Endodermal cell (in vitro differentiated cells): ENCODE measurements around the gene YPEL1. TPM values are rescaled to one million over a fixed set of nuclear protein-coding genes. Genes with fewer than 3 reads are reported as not detected.
A peak's percentile ranks its signal among the peaks of the same experiment; 100 is the strongest.

Experiments used
- DNase-seq: peaks from one replicate; pipeline ENCODE4 v3.0.0-alpha.2; 2017
- H3K27ac ChIP-seq: 2 replicates; pipeline ENCODE4 v1.5.1; 2013; ENCODE audit warnings: mild to moderate bottlenecking, low read depth, low read length, moderate library complexity
- H3K27me3 ChIP-seq: 2 replicates; pipeline ENCODE4 v1.6.1; 2013; ENCODE audit warnings: mild to moderate bottlenecking, low read length, moderate library complexity; ENCODE audit not compliant: insufficient read depth, control insufficient read depth, poor library complexity, severe bottlenecking
- H3K36me3 ChIP-seq: 2 replicates; pipeline ENCODE4 v1.7.0; 2013; ENCODE audit warnings: mild to moderate bottlenecking, low read length, moderate library complexity; ENCODE audit not compliant: control insufficient read depth, insufficient read depth
- H3K4me1 ChIP-seq: one replicate; pipeline ENCODE4 v1.7.0; 2013; ENCODE audit warnings: low read length; ENCODE audit not compliant: control insufficient read depth, insufficient read depth
- H3K4me3 ChIP-seq: 2 replicates; pipeline ENCODE4 v1.5.1; 2013; ENCODE audit warnings: mild to moderate bottlenecking, low read length, moderate library complexity
- H3K9ac ChIP-seq: 2 replicates; pipeline ENCODE4 v1.6.1; 2013; ENCODE audit warnings: mild to moderate bottlenecking, low read length, moderate library complexity; ENCODE audit not compliant: poor library complexity, severe bottlenecking; ENCODE audit errors: extremely low read depth
- H3K9me3 ChIP-seq: 2 replicates; pipeline ENCODE4 v1.6.1; 2013; ENCODE audit warnings: mild to moderate bottlenecking, low read length, moderate library complexity; ENCODE audit not compliant: control insufficient read depth
- H3K27ac Mint-ChIP-seq: 2 replicates; pipeline ENCODE4 v1.8.0; 2020; ENCODE audit warnings: mixed read lengths
- H3K27me3 Mint-ChIP-seq: 2 replicates; pipeline ENCODE4 v1.8.0; 2021; ENCODE audit warnings: mild to moderate bottlenecking, mixed read lengths; ENCODE audit not compliant: insufficient read depth
- H3K36me3 Mint-ChIP-seq: 2 replicates; pipeline ENCODE4 v1.8.0; 2020; ENCODE audit warnings: low read depth, mixed read lengths
- H3K4me1 Mint-ChIP-seq: 2 replicates; pipeline ENCODE4 v1.8.0; 2020; ENCODE audit warnings: mixed read lengths
- H3K4me3 Mint-ChIP-seq: 2 replicates; pipeline ENCODE4 v1.8.0; 2020; ENCODE audit warnings: mild to moderate bottlenecking, moderate library complexity, mixed read lengths
- H3K9me3 Mint-ChIP-seq: 2 replicates; pipeline ENCODE4 v1.8.0; 2020; ENCODE audit warnings: mild to moderate bottlenecking, mixed read lengths
- WGBS, 2 experiments: methylation state at CpG; one replicate each; pipeline versions ENCODE4 v1.1.5 to v1.1.7; 2013; ENCODE audit warnings: missing lambda C conversion rate in 2 of 2, mixed read lengths in 1 of 2; ENCODE audit not compliant: insufficient coverage in 1 of 2, insufficient read length in 1 of 2; 5-methylcytosine and 5-hydroxymethylcytosine counted together
- total RNA-seq, 2 donors: library from RNA; stranded (reverse); fragmentation: NEBNext Ultra II Directional in 1 of 2; extraction: Animal tissue kit (Norgen Biotek cat#: 25700) in 1 of 2; gene quantifications; 2 replicates in 1 of 2; 3 replicates in 1 of 2; pipeline ENCODE4 v1.2.1, GENCODE V29; 2021
- TF ChIP-seq, protein P1 (sequence below): fragments of 200-600 bp; sonication (generic); conservative IDR thresholded peaks from 2 replicates; pipeline ENCODE4 v1.5.0; 2021; ENCODE audit warnings: antibody characterized with exemption, mild to moderate bottlenecking

The YPEL1 gene
- total RNA-seq, 2 donors from 2014 or later: 13.4 to 23.4 TPM

DNA sequence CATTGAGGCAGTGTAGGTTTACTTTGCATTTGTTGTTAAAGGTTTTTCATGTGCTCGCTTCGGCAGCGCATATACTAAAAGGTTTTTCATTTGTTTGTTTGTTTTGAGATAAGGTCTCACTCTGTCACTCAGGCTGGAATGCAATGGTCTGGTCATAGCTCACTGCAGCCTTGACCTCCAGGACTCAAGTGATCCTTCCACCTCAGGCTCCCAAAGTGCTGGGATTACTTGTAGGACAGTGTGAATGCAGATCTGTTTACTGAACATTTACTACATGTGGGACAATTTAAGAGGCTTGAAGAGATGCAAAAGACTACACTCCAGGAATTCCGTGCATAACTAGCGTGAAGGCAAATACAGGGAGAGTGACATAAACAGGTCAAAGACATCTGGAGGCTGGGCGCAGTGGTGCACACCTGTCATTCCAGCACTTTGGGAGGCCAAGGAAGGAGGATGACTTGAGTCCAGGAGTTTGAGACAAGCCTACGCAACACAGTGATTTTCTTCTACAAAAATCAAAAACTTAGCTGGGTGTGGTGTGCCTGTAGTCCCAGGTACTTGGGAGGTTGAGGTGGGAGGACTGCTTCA lies 34.1 kb downstream of the YPEL1 start:
- peaks cover 47% of the 10 kb centered on the region for H3K36me3 Mint-ChIP-seq
- Histone ChIP-seq H3K27me3 (no peaks in the 10 kb centered on the region), H3K4me3 (no peak overlapping the region), H3K27ac (no peak overlapping the region), H3K9ac (no peak overlapping the region), H3K9me3 (no peaks in the 10 kb centered on the region), H3K4me1 (peaks cover 9% of the 10 kb centered on the region), H3K36me3 (peaks cover 25% of the 10 kb centered on the region)
- H3K4me3 Mint-ChIP-seq: no peak overlapping the region
- H3K9me3 Mint-ChIP-seq: no peaks in the 10 kb centered on the region
- no peak for DNase-seq
- 94 to 97% methylated on average over 3 to 7 of the region's 7 CpGs for WGBS, 2 experiments
- TF ChIP-seq, protein P1, sequence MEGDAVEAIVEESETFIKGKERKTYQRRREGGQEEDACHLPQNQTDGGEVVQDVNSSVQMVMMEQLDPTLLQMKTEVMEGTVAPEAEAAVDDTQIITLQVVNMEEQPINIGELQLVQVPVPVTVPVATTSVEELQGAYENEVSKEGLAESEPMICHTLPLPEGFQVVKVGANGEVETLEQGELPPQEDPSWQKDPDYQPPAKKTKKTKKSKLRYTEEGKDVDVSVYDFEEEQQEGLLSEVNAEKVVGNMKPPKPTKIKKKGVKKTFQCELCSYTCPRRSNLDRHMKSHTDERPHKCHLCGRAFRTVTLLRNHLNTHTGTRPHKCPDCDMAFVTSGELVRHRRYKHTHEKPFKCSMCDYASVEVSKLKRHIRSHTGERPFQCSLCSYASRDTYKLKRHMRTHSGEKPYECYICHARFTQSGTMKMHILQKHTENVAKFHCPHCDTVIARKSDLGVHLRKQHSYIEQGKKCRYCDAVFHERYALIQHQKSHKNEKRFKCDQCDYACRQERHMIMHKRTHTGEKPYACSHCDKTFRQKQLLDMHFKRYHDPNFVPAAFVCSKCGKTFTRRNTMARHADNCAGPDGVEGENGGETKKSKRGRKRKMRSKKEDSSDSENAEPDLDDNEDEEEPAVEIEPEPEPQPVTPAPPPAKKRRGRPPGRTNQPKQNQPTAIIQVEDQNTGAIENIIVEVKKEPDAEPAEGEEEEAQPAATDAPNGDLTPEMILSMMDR: no peak
- H3K27me3 Mint-ChIP-seq: no peaks in the 10 kb centered on the region
- H3K4me1 Mint-ChIP-seq: peaks cover 26% of the 10 kb centered on the region
- H3K27ac Mint-ChIP-seq: peak overlapping the region; percentile 10

DNA sequence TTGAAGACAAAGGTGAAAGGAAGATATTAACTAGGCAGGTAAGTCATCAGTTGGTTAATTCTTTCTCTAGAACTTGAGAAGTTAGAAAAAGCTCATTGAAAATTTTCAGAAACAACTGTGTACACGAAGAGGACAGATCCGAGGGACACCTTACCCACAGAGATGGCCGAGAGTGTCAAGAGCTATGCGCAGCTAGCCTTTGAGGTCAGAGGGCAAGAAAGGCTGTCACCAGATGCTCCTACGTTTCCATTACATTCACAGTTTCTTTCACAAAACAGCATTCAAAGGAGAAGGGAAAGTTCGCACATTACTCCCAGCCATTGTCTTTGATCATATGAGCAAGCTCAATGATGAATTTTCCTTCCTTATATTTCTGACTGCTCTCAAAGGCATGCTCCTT lies 34.8 kb downstream of the YPEL1 start:
- DNase-seq: no peak
- no peak overlapping the region for H3K27ac ChIP-seq
- Mint-ChIP-seq H3K9me3 (no peaks in the 10 kb centered on the region), H3K27ac (peak overlapping the region; percentile 10), H3K4me1 (peaks cover 26% of the 10 kb centered on the region), H3K36me3 (peaks cover 52% of the 10 kb centered on the region), H3K27me3 (no peaks in the 10 kb centered on the region), H3K4me3 (no peak overlapping the region)
- H3K9ac ChIP-seq: no peak overlapping the region
- peaks cover 25% of the 10 kb centered on the region for H3K36me3 ChIP-seq
- TF ChIP-seq, protein P1: no peak
- H3K27me3 ChIP-seq: no peaks in the 10 kb centered on the region
- peaks cover 9% of the 10 kb centered on the region for H3K4me1 ChIP-seq
- WGBS, 2 experiments: 90 to 94% methylated on average over 5 to 6 of the region's 6 CpGs
- no peaks in the 10 kb centered on the region for H3K9me3 ChIP-seq
- H3K4me3 ChIP-seq: no peak overlapping the region

- peaks cover 57% of the 10 kb centered on the region for H3K36me3 Mint-ChIP-seq
- DNase-seq: no peak
- TF ChIP-seq, protein P1: no peak
- peaks cover 26% of the 10 kb centered on the region for H3K4me1 Mint-ChIP-seq
- no peak overlapping the region for H3K4me3 ChIP-seq
- H3K9ac ChIP-seq: no peak overlapping the region
- no peaks in the 10 kb centered on the region for H3K9me3 ChIP-seq
- no peak overlapping the region for H3K4me3 Mint-ChIP-seq
- WGBS, 2 experiments: 98 to 100% methylated on average over 1 to 3 of the region's 3 CpGs
- no peaks in the 10 kb centered on the region for H3K27me3 ChIP-seq
- H3K27me3 Mint-ChIP-seq: no peaks in the 10 kb centered on the region
- no peak overlapping the region for H3K27ac ChIP-seq
- H3K27ac Mint-ChIP-seq: no peak overlapping the region
- no peaks in the 10 kb centered on the region for H3K9me3 Mint-ChIP-seq
- peaks cover 9% of the 10 kb centered on the region for H3K4me1 ChIP-seq
- H3K36me3 ChIP-seq: peaks cover 25% of the 10 kb centered on the region
Measured at GRCh38 chr22:21699643-21700042, 36.0 kb downstream of the YPEL1 start.
